DOHH2 (cell line): ENCODE data around the gene EPG5.

Source experiments
- CTCF ChIP-seq: fragments of 200-600 bp; sonication (generic); IDR thresholded peaks from one replicate; pipeline ENCODE4 v1.5.1; 2014; ENCODE audit warnings: antibody characterized with exemption, mild to moderate bottlenecking, low read depth, low read length; ENCODE audit not compliant: poor library complexity, severe bottlenecking
- EZH2phosphoT487 ChIP-seq: fragments of 200-600 bp; sonication (generic); IDR thresholded peaks from 2 replicates; pipeline ENCODE4 v1.6.1; 2017; ENCODE audit warnings: borderline replicate concordance, mild to moderate bottlenecking, antibody characterized with exemption, low read length, moderate library complexity, mixed read lengths

- TF ChIP-seq CTCF = no peak
- TF ChIP-seq EZH2phosphoT487 = no peak
Measured at GRCh38 chr18:46001074-46001473, 33.9 kb upstream of the EPG5 start.
